DND-41 (cell line): ENCODE measurements around the gene CELF1.

Source experiments
- ATAC-seq: fragments of 200-7000 bp; cut with Tn5 transposase; 3 replicates; pipeline ENCODE4 v1.9.1; 2021; ENCODE audit warnings: low read depth; ENCODE audit not compliant: insufficient read depth
- DNase-seq: peaks from one replicate; pipeline ENCODE4 v3.0.0-alpha.2; 2020
- H2AFZ ChIP-seq: 2 replicates; pipeline ENCODE4 v1.6.0; 2012; ENCODE audit warnings: low read depth, low read length
- H3K27ac ChIP-seq: 2 replicates; pipeline ENCODE4 v1.5.1; 2012; ENCODE audit warnings: low read length, inconsistent platforms
- H3K27me3 ChIP-seq: fragments of 200-600 bp; sonication (generic); 2 replicates; pipeline ENCODE4 v1.6.0; 2012; ENCODE audit warnings: low read length, mild to moderate bottlenecking, inconsistent platforms; ENCODE audit not compliant: insufficient read depth, poor library complexity
- H3K36me3 ChIP-seq: 2 replicates; pipeline ENCODE4 v1.5.1; 2012; ENCODE audit warnings: low read length, inconsistent platforms; ENCODE audit not compliant: insufficient read depth
- H3K4me1 ChIP-seq: 2 replicates; pipeline ENCODE4 v1.5.1; 2012; ENCODE audit warnings: mild to moderate bottlenecking, low read length; ENCODE audit not compliant: insufficient read depth
- H3K4me2 ChIP-seq: 2 replicates; pipeline ENCODE4 v1.6.0; 2012; ENCODE audit warnings: mild to moderate bottlenecking, moderate library complexity, low read length, inconsistent platforms; ENCODE audit not compliant: insufficient read depth
- H3K4me3 ChIP-seq, 2 experiments: fragments of 200-600 bp in 1 of 2; shearing (Covaris generic) in 1 of 2; 2 replicates each; pipeline ENCODE4 v1.5.1; 2012 to 2016; ENCODE audit warnings: inconsistent platforms in 2 of 2, low read length in 2 of 2, mild to moderate bottlenecking in 2 of 2, low read depth in 1 of 2, moderate library complexity in 1 of 2
- H3K79me2 ChIP-seq: 2 replicates; pipeline ENCODE4 v1.6.0; 2012; ENCODE audit warnings: low read length, inconsistent platforms; ENCODE audit not compliant: insufficient read depth
- H3K9ac ChIP-seq: 2 replicates; pipeline ENCODE4 v1.6.0; 2012; ENCODE audit warnings: low read depth, mild to moderate bottlenecking, inconsistent platforms, low read length, moderate library complexity
- H3K9me3 ChIP-seq: 2 replicates; pipeline ENCODE4 v1.5.1; 2012; ENCODE audit warnings: low read length, moderate library complexity, mild to moderate bottlenecking, inconsistent platforms; ENCODE audit not compliant: insufficient read depth, severe bottlenecking
- H4K20me1 ChIP-seq: 2 replicates; pipeline ENCODE4 v1.6.0; 2012; ENCODE audit warnings: low read length; ENCODE audit not compliant: insufficient read depth
- EZH2 ChIP-seq: IDR thresholded peaks from 3 replicates; pipeline ENCODE4 v1.6.1; 2012; ENCODE audit warnings: borderline replicate concordance, low read depth, mild to moderate bottlenecking, moderate library complexity, low read length, inconsistent platforms; ENCODE audit not compliant: severe bottlenecking
- TF ChIP-seq, protein P1 (sequence below): IDR thresholded peaks from 2 replicates; pipeline ENCODE4 v1.5.1; 2012; ENCODE audit warnings: borderline replicate concordance, low read length, moderate library complexity, mild to moderate bottlenecking; ENCODE audit not compliant: poor library complexity, severe bottlenecking; ENCODE audit errors: extremely low read depth

CELF1 gene

GRCh38 chr11:47468598-47469214 lies 84.2 kb downstream of the CELF1 start:
- DNase-seq: no peak
- H3K4me2 ChIP-seq: no peak overlapping the region
- TF ChIP-seq EZH2: no peak
- TF ChIP-seq, protein P1, sequence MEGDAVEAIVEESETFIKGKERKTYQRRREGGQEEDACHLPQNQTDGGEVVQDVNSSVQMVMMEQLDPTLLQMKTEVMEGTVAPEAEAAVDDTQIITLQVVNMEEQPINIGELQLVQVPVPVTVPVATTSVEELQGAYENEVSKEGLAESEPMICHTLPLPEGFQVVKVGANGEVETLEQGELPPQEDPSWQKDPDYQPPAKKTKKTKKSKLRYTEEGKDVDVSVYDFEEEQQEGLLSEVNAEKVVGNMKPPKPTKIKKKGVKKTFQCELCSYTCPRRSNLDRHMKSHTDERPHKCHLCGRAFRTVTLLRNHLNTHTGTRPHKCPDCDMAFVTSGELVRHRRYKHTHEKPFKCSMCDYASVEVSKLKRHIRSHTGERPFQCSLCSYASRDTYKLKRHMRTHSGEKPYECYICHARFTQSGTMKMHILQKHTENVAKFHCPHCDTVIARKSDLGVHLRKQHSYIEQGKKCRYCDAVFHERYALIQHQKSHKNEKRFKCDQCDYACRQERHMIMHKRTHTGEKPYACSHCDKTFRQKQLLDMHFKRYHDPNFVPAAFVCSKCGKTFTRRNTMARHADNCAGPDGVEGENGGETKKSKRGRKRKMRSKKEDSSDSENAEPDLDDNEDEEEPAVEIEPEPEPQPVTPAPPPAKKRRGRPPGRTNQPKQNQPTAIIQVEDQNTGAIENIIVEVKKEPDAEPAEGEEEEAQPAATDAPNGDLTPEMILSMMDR: no peak
- ATAC-seq: no peak
- peaks cover 84% of the 10 kb centered on the region for H3K36me3 ChIP-seq
- no peaks in the 10 kb centered on the region for H3K4me1 ChIP-seq
- H3K27me3 ChIP-seq: no peaks in the 10 kb centered on the region
- H3K79me2 ChIP-seq: peaks cover 40% of the 10 kb centered on the region
- H3K9me3 ChIP-seq: no peaks in the 10 kb centered on the region
- H2AFZ ChIP-seq: no peak overlapping the region
- H3K9ac ChIP-seq: no peak overlapping the region
- H3K4me3 ChIP-seq: no peak overlapping the region
- H4K20me1 ChIP-seq: peaks cover 37% of the 10 kb centered on the region
- no peak overlapping the region for H3K27ac ChIP-seq

GRCh38 chr11:47467357-47467756 lies 85.6 kb downstream of the CELF1 start:
- Histone ChIP-seq H3K4me1 (no peaks in the 10 kb centered on the region), H3K9me3 (no peaks in the 10 kb centered on the region), H2AFZ (no peak overlapping the region), H3K79me2 (peaks cover 37% of the 10 kb centered on the region), H4K20me1 (peaks cover 37% of the 10 kb centered on the region), H3K4me3 (no peak overlapping the region), H3K27ac (no peak overlapping the region), H3K27me3 (no peaks in the 10 kb centered on the region), H3K36me3 (peaks cover 75% of the 10 kb centered on the region), H3K9ac (no peak overlapping the region), H3K4me2 (no peak overlapping the region)
- no peak for TF ChIP-seq EZH2
- TF ChIP-seq, protein P1: no peak
- DNase-seq (no peak), ATAC-seq (no peak)

GRCh38 chr11:47466701-47467250 lies 86.2 kb downstream of the CELF1 start:
- Histone ChIP-seq H2AFZ (no peak overlapping the region), H3K9ac (no peak overlapping the region), H3K4me1 (no peaks in the 10 kb centered on the region), H3K79me2 (peaks cover 34% of the 10 kb centered on the region), H3K4me3 (no peak overlapping the region), H3K27ac (no peak overlapping the region), H3K27me3 (no peaks in the 10 kb centered on the region), H4K20me1 (peaks cover 37% of the 10 kb centered on the region), H3K4me2 (no peak overlapping the region), H3K36me3 (peaks cover 69% of the 10 kb centered on the region), H3K9me3 (no peaks in the 10 kb centered on the region)
- peak; percentile 24; the same call in 2 of the 3 replicates for ATAC-seq
- TF ChIP-seq, protein P1: no peak
- no peak for TF ChIP-seq EZH2
- DNase-seq: no peak
